ENCODE results near the gene ZNF846. TPM values are rescaled to one million over a fixed set of nuclear protein-coding genes. Genes with fewer than 3 reads are reported as not detected.
"Not testable (repeated sequence)": the region's sequence is repeated elsewhere in the genome, so short reads cannot be mapped to it uniquely, and the experiment has no call there.

Gene ZNF846
- total RNA-seq, 1 donor from 2014 or later = 4.2 TPM

GRCh38 chr19:9786342-9786741 is 17.8 kb upstream of the ZNF846 start:
- Histone ChIP-seq H3K4me3 (ENCODE audit: low read depth, low read length) (peak overlapping the region; percentile 75), H3K36me3 (ENCODE audit: control insufficient read depth, insufficient read depth, low read length) (no peaks in the 10 kb centered on the region), H3K27me3 (ENCODE audit: control insufficient read depth, insufficient read depth, low read length) (no peaks in the 10 kb centered on the region)
- TF ChIP-seq CTCF (IDR thresholded peaks at IDR 0.05; ENCODE audit: insufficient read depth, low read length, poor library complexity, severe bottlenecking) = no peak
- DNase-seq (ENCODE audit: low read depth) = no peak

GRCh38 chr19:9785367-9786331 is 17.1 kb upstream of the ZNF846 start:
- TF ChIP-seq CTCF (IDR thresholded peaks at IDR 0.05; ENCODE audit: insufficient read depth, low read length, poor library complexity, severe bottlenecking) = no peak
- Histone ChIP-seq H3K4me3 (ENCODE audit: low read depth, low read length) (peak overlapping the region; percentile 75), H3K27me3 (ENCODE audit: control insufficient read depth, insufficient read depth, low read length) (no peaks in the 10 kb centered on the region), H3K36me3 (ENCODE audit: control insufficient read depth, insufficient read depth, low read length) (no peaks in the 10 kb centered on the region)
- DNase-seq (ENCODE audit: low read depth) = peak; percentile 70

GRCh38 chr19:9784163-9784496 is 15.6 kb upstream of the ZNF846 start:
- not testable (repeated sequence) for H3K4me3 ChIP-seq (ENCODE audit: low read depth, low read length); DNase-seq (ENCODE audit: low read depth); H3K27me3 ChIP-seq (ENCODE audit: control insufficient read depth, insufficient read depth, low read length); H3K36me3 ChIP-seq (ENCODE audit: control insufficient read depth, insufficient read depth, low read length)

- TF ChIP-seq CTCF (IDR thresholded peaks at IDR 0.05; ENCODE audit: insufficient read depth, low read length, poor library complexity, severe bottlenecking) = no peak
- Histone ChIP-seq H3K4me3 (ENCODE audit: low read depth, low read length) (no peak overlapping the region), H3K27me3 (ENCODE audit: control insufficient read depth, insufficient read depth, low read length) (no peaks in the 10 kb centered on the region), H3K36me3 (ENCODE audit: control insufficient read depth, insufficient read depth, low read length) (no peaks in the 10 kb centered on the region)
- DNase-seq (ENCODE audit: low read depth) = no peak
Observed at GRCh38 chr19:9782338-9782737, 13.8 kb upstream of the ZNF846 start.

- no peak for TF ChIP-seq CTCF (IDR thresholded peaks at IDR 0.05; ENCODE audit: insufficient read depth, low read length, poor library complexity, severe bottlenecking)
- H3K4me3 ChIP-seq (ENCODE audit: low read depth, low read length) = no peak overlapping the region
- no peaks in the 10 kb centered on the region for H3K36me3 ChIP-seq (ENCODE audit: control insufficient read depth, insufficient read depth, low read length)
- no peaks in the 10 kb centered on the region for H3K27me3 ChIP-seq (ENCODE audit: control insufficient read depth, insufficient read depth, low read length)
- no peak for DNase-seq (ENCODE audit: low read depth)
Observed at GRCh38 chr19:9757544-9758501, 10.7 kb downstream of the ZNF846 start.
